AG09319 (cell line): ENCODE results near the gene TBC1D22A.

Source experiments
- DNase-seq: peaks from one replicate; pipeline ENCODE4 v3.0.0-alpha.2; 2010; ENCODE audit warnings: low read depth; ENCODE audit errors: extremely low read depth
- TF ChIP-seq, protein P1 (sequence below): IDR thresholded peaks from 2 replicates; pipeline ENCODE4 v1.5.1; 2011; ENCODE audit warnings: low read depth, mild to moderate bottlenecking, inconsistent platforms, low read length, moderate library complexity

TBC1D22A gene

DNA sequence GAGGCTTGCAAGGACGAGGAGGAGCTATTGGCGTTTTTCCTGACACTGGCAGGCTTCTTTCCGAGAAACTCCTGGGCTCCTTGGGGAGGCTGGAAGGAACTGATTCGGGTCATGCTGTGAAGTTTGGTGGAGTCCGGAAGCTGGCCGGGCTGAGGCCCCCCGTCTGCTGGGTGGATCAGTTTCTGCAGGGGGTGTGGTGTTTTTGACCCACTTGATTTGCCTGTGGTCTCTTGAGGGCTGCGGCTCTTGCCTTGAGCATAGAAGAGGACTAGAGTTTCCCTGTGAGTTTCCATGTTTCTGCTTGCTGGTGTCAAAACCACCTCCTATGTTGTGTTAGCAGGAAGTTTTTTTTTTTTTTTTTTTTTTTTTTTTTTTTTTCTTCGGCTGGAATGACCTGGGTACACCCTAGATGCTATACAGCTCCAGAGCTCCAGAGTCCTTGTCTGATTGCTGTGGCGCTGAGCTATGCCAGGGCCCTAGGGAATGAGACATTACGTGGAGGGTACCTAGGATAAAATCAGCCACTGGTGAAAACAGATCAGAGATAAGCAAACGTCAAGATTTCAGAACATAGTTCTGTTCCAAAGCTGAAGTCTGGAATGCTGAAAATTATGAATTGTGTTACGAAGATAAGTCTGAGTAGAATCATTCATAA lies 728 bp downstream of the TBC1D22A start:
- TF ChIP-seq, protein P1, sequence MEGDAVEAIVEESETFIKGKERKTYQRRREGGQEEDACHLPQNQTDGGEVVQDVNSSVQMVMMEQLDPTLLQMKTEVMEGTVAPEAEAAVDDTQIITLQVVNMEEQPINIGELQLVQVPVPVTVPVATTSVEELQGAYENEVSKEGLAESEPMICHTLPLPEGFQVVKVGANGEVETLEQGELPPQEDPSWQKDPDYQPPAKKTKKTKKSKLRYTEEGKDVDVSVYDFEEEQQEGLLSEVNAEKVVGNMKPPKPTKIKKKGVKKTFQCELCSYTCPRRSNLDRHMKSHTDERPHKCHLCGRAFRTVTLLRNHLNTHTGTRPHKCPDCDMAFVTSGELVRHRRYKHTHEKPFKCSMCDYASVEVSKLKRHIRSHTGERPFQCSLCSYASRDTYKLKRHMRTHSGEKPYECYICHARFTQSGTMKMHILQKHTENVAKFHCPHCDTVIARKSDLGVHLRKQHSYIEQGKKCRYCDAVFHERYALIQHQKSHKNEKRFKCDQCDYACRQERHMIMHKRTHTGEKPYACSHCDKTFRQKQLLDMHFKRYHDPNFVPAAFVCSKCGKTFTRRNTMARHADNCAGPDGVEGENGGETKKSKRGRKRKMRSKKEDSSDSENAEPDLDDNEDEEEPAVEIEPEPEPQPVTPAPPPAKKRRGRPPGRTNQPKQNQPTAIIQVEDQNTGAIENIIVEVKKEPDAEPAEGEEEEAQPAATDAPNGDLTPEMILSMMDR = no peak
- no peak for DNase-seq

DNA sequence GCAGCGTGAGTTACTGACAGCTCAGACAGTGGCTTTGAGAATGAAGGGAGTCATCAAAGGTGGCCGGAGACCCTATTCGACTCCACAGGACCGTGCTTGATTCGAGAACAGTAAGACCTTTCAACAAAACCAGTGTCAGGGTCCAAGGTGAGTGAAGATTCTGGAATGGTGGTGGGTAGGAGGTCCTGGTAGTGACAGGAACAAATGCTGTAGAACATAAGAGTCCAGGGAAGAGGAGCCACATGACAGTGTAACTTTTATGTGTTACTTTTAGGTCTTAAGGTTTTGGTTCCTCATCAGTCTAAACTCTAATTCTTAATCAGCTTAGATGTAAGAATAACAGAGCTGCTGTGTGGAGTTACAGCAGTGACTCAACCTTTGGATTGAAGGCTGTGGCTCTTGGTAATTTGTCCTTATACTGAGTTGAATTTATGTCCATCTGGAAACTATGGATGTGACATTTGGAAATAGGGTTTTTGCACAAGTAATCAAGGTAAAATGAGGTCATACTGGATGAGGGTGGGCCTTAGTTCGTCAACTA lies 1.8 kb downstream of the TBC1D22A start:
- DNase-seq = no peak
- TF ChIP-seq, protein P1 = no peak

DNA sequence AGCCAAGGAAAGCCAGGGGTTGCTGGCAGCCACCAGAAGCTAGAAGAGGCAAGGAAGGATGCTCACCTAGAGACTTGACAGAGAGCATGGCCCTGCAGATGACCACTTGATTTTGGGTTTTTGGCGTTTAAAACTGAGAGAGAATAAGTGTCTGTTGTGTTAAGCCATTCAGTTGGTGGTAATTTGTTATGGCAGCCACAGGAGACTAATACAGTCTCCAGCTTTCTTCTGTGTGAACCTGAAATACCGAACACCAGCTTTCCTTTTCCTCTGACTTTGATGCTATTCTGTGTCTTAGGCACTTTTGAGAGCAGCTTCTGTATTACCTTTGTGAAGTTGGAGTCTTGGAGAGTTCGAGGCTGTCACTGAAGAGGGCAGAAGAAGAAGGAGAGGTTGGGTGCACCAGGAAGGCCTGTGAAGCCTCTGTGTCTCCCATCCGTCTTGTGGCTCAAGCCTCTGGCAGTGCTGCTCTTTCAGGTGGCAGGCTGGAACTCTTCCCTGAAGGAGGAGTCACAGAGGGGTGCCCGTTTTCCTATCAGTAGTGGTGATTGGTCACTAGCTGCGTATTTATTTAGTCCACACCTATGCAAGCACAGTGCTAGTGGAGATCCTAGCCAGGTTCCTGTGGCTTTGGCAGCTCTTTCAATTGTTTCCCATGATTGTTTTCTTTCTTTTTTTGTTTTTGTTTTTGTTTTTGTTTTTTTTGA lies 2.5 kb downstream of the TBC1D22A start:
- no peak for DNase-seq

DNA sequence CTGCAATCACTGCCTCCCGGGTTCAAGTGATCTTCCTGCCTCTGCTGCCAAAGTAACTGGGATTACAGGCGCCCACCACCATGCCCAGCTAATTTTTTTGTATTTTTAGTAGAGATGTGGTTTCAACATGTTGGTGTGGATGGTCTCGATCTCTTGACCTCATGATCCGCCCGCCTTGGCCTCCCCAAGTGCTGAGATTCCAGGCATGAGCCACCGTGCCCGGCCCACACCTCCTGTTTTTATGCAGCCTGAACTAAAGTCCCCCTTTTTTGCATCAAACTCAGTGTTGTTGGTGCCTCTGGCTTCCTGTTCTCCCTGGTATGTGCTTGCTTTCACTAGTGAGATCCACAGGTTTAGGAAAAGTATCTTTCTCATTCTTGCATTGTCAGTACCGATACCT lies 4.2 kb downstream of the TBC1D22A start:
- TF ChIP-seq, protein P1 = no peak
- DNase-seq = no peak

More for the DNA sequence above, 2.5 kb downstream of the TBC1D22A start:
- TF ChIP-seq, protein P1 = no peak

DNA sequence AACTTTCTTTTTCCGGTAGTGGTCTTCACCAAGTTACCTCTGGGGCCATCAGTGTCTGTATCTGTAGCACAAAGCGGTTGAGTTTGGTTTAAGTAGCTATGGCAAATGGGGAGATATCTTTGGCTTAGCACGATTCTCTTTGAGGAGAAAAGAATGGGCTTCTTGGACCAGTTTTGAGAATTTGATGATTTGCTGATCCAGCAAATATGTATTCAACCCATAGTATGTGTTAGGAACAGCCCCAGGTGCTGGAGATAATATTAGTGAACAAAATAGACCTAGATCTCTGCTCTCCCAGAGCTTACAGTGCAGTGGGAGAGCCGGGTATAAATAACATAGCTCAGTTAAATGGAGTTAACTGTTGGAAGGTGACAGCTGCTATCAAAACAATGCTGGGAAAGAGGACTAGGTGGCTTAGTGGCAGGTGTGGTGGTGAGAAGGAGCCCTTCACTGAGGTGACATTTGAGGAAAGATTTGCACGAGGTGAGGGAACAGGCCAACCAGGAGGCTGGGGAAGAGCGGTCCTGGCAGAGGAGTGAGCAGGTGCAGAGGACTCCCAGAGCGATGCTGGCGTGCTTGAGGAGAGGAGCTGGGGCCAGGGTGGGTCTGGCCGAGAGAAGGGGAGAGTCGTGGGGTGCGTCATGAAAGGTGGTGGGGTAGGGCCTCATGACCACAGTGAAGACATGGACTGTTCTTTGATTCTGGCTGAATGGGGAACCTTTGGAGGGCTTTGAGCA lies 5.0 kb downstream of the TBC1D22A start:
- DNase-seq = no peak
- TF ChIP-seq, protein P1 = no peak

DNA sequence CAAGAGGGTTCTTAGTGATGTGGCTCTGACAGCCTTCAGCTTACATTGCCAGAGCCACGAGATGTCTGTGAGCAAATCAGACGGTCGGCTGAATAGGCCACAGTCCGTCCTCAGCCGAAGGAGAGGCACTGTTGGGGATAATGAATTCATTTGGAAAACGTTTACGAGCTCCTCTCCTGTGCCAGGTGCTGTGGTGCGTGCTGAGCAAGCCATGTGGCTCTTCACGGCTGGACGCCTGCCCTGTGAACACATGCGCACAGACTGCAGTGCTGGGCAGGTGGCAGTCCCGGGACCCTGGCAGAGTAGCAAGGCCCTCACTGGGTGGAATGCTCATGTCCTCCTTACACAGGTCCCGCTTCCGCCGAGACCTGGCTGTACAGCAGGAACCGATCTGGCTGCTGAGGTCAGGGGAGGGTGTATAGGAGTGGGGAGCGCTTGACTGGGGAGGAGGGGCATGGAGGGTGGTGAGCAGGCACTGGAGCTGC lies 6.8 kb downstream of the TBC1D22A start:
- no peak for DNase-seq
- TF ChIP-seq, protein P1 = no peak
